Retinal pigment epithelial cell (primary cell): ENCODE data around the gene TKT.

Experiments
- DNase-seq: peaks from one replicate; pipeline ENCODE4 v3.0.0-alpha.2; 2010; ENCODE audit warnings: low read depth
- H3K4me3 ChIP-seq: 2 replicates; pipeline ENCODE4 v1.5.1; 2011; ENCODE audit warnings: mild to moderate bottlenecking, low read length, control low read depth, moderate library complexity
- TF ChIP-seq, protein P1 (sequence below): conservative IDR thresholded peaks from 2 replicates; pipeline ENCODE4 v1.5.1; 2011; ENCODE audit warnings: low read depth, low read length, control low read depth, inconsistent platforms

Gene TKT

DNA sequence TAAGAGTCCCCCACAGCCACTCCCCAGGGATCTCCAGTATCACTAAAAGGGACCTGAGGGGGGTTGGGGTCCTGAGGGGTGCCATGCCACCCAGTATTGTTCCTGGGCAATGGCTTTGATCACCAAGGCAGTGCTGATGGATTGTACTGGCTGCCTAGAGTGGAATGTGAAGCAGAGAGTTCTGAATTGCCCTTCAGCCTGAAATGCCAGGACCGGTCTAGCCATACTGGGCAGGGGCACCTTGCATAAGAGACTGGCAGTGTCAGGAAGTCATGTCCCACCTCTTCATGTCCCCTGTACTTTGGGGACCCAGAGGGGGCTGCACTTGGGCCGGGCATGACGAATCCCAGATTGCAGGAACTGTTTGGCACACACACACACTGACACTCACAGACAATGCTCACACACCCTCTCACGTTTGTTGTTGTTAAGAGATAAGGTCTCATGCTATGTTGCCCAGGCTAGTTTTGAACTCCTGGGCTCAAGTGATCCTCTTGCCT lies 4.5 kb upstream of the TKT start:
- H3K4me3 ChIP-seq = no peak overlapping the region
- TF ChIP-seq, protein P1, sequence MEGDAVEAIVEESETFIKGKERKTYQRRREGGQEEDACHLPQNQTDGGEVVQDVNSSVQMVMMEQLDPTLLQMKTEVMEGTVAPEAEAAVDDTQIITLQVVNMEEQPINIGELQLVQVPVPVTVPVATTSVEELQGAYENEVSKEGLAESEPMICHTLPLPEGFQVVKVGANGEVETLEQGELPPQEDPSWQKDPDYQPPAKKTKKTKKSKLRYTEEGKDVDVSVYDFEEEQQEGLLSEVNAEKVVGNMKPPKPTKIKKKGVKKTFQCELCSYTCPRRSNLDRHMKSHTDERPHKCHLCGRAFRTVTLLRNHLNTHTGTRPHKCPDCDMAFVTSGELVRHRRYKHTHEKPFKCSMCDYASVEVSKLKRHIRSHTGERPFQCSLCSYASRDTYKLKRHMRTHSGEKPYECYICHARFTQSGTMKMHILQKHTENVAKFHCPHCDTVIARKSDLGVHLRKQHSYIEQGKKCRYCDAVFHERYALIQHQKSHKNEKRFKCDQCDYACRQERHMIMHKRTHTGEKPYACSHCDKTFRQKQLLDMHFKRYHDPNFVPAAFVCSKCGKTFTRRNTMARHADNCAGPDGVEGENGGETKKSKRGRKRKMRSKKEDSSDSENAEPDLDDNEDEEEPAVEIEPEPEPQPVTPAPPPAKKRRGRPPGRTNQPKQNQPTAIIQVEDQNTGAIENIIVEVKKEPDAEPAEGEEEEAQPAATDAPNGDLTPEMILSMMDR = no peak
- DNase-seq = no peak

DNA sequence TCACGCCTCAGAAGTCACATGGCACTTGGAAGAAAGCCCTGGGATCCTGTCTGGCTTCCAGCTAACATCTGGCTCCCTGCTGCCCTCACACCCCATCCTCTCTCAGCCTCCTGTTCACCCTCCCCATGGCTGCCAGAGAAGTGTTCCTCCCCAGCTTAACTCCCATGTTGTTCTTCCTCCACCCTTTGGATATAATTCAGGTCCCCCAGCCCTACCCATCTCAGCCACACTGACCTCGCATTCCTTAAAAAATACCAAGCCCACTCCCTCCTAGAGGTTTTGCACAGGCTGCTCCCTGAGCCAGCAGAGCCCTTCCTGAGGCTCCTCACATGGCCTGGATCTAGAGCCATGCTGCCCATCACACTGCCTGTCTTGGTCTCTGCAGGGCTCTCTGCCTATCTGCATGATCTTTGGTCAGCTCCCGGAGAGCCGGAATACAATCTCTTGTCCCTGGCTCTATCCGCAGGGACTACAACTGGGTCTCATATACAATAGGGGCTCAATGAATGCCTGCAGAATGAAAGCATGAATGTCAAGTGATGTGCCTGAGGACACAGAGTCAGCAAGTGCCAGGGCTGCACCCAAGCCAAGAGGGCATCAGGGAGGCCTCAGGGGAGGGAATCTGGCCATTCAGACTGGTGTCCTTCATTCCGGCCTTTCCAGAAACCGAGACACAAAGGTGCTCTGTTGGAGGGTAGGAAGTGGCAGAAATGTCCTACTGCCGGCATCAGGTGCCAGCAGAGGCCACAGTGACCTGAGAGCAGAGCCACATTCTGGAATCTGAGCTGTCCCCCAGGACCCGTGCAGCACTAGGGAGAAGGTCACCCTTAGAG lies 3.8 kb upstream of the TKT start:
- DNase-seq = no peak
- no peak overlapping the region for H3K4me3 ChIP-seq
- TF ChIP-seq, protein P1 = no peak

DNA sequence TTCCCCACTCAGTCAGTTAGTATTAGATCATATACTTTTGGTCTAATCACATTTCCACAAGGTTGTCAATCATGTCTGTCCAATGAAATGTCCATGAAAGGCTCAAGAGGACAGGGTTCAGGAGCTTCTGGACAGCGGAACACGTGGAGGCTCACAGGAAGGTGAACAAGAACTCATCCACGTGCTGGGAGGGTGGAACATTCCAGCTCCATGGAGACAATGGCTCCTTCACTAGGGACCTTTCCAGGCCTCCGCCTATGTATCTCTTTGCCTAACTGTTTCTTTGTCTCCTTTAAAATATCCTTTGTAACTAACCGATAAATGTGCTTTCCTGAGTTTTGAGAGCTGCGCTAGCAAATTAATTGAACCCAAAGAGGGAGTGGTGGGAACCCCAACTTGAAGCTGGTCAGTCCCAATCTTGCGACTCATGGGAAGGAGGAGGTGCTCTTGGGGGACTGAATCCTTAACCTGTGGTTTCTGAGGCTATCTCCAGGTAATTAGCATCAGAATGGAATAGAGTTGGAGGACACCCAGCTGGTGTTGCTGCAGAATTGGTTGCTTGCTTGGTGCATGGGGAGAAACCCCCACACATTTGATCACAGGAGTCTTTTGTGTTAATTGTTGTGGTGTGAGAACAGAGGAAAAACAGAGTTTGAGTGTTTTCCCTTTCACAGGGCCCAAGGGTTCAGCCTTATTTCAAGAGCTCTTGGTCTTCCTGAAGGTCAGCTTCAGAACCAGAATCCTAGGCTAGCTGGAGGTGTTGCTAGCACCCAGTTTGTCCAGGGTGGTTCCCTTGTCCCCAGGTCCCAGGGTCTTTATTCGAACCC lies 3.0 kb upstream of the TKT start:
- no peak for DNase-seq
- TF ChIP-seq, protein P1 = no peak
- no peak overlapping the region for H3K4me3 ChIP-seq

DNA sequence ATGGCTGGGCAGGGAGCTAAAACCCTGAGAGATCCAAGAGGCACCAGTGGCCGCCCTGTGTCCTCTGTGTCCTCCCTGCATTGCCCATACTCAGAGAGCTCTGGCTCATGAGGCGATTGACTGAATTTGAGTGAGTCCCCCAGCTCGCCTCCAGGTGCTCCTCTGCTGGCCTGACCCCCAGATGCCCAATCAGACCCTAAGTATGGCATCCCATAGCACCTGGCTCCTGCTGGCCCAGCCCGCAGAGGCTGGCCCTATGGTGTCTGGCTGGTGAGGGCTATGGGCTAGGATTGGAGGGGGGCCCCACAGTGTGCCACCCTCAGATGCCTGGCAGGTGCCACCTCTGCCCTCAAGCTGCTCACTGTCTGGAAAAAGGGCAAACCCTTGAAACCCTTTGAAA lies 1.6 kb upstream of the TKT start:
- no peak overlapping the region for H3K4me3 ChIP-seq

DNA sequence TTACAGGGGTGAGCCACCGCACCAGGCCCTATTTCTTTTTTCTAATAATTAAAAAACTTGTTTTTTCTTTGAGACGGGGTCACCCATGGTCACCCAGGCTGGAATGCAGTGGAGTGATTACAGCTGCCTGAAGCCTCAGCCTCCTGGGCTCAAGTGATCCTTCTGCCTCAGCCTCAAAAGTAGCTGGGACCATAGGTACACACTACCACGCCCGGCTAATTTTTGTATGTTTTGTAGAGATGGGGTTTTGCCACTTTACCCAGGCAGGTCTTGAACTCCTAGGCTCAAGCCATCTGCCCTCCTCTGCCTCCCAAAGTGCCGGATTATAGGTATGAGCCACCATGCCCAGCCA lies 858 bp upstream of the TKT start:
- TF ChIP-seq, protein P1 = no peak
- no peak overlapping the region for H3K4me3 ChIP-seq
- no peak for DNase-seq

More for the DNA sequence above, 1.6 kb upstream of the TKT start:
- DNase-seq = no peak
- TF ChIP-seq, protein P1 = no peak

DNA sequence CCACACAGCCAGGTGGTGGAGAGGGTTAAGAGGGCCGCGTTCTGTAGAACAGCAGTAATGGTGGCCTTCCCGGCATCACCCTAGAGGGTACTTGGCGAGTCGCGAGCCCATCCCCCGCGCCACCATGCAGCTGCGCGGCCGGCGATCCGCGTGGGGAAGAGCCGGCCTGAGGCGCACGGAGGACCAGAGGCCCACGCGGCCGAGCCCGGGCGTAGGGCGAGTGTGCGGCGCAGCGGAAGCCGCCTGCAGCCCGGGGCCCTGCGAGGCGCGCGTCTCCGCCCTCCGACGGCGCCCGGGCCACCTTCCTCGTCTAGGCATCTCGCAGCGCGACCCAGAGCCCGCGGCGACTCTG lies 423 bp downstream of the TKT start:
- H3K4me3 ChIP-seq = peak overlapping the region; percentile 96
- no peak for DNase-seq
- TF ChIP-seq, protein P1 = no peak
